GM21737 (cell line): ENCODE measurements around the gene ALS2.
A peak's percentile ranks its signal among the peaks of the same experiment; 100 is the strongest.
"Not testable (repeated sequence)": the region's sequence is repeated elsewhere in the genome, so short reads cannot be mapped to it uniquely, and the experiment has no call there.

ENCODE experiments used
- ATAC-seq: cut with Tn5 transposase; IDR thresholded peaks from one replicate; pipeline ENCODE4 v1.9.1; 2021; ENCODE audit warnings: mild to moderate bottlenecking, moderate library complexity; ENCODE audit not compliant: unreplicated experiment

ALS2 gene

DNA sequence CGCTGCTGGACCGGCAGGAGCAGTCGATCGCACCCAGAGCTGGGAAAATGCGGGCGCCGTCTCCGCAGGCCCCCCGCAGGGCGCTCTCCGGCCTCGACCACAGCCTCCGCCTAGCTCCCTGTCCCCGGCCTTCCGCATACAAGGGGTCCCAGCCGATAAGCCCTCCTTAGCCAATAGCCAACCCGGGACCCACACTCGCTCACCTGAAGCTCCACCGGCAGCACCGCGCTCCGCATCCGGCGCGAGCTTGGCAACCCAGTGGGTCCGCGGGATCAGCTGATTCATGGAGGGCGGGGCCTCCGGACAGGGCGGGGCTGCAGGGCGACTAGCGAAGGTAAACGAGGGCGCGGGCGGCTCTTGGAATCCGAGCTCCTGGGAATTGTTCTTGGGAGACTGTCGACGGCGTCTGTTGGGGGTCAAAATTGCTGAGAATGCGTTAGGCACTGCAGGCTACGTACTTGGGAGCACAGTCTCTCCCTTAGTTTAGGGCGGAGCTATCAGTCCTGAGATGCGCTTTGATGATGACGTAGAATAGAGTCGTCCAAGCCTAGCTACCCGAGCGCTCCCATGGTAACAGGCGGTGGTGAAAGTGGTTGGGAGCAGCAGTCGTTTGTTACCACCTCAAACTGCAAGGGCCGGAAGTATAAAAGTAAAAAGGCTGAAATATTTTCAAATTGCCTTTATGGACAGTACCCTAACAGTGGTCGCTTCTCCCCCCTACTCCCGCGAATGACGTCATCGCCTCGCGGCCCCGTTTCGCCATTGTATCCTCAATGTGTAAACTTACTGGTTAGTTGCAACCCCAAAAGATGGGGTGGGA, at the start of gene ALS2:
Gene ALS2 (minus strand): TSS at position 260 of the 820 bp plus-strand sequence. CDS start 12,048 bp downstream, outside the sequence.
- ATAC-seq, result peak; percentile 97

GRCh38 chr2:201828220-201828619, 47.5 kb upstream of the ALS2 start:
- ATAC-seq, result no peak

GRCh38 chr2:201827621-201828020, 46.9 kb upstream of the ALS2 start:
- ATAC-seq, result no peak

DNA sequence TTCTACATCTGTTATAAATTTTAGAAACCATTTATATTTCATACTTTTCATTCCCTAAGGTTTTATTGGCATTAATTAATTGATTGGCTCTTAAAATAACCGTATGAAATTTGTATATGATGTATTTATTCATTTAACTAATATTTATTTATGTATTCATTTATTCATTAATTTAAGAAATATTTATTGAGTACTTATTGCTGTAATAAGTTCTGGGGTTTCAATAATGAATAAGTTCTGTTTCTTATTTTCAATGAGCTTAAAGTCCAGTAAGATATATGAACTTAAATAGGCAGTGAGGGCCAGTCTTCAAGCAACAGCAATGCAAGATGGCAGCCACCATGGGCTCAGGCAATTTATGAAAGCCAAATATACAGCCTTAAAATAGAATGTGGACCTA, 43.5 kb upstream of the ALS2 start:
- ATAC-seq, result no peak

GRCh38 chr2:201821080-201821479, 40.3 kb upstream of the ALS2 start:
- no peak for ATAC-seq

DNA sequence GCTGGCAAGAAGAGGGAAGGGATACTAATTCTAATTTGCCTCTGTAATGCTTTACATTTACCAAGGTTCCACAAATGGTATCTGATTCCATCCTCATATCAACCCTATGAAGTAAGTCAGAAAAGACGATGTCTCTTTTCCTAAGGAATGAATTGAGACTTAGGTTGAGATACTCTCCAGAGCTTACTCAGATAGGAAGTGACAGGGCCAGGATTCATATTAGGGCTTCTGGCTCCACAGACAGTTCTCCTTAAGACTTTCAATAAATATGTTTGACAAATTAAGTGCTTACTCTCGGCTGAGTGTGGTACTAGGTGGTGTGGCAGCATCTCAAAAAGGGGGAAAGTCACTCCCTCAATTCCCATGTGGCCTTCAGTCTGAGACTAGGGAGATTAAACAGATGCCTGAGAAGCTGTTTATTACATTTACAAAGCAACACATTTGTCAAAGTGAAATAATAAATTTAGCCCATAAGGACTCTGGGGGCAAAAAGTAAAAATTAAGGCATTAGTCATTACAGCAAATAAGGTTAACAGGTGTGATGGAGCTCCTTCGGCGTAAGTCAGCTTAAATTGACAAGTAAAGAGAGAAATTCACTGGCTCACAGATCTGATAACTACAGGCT, 39.8 kb upstream of the ALS2 start:
- ATAC-seq, result no peak

DNA sequence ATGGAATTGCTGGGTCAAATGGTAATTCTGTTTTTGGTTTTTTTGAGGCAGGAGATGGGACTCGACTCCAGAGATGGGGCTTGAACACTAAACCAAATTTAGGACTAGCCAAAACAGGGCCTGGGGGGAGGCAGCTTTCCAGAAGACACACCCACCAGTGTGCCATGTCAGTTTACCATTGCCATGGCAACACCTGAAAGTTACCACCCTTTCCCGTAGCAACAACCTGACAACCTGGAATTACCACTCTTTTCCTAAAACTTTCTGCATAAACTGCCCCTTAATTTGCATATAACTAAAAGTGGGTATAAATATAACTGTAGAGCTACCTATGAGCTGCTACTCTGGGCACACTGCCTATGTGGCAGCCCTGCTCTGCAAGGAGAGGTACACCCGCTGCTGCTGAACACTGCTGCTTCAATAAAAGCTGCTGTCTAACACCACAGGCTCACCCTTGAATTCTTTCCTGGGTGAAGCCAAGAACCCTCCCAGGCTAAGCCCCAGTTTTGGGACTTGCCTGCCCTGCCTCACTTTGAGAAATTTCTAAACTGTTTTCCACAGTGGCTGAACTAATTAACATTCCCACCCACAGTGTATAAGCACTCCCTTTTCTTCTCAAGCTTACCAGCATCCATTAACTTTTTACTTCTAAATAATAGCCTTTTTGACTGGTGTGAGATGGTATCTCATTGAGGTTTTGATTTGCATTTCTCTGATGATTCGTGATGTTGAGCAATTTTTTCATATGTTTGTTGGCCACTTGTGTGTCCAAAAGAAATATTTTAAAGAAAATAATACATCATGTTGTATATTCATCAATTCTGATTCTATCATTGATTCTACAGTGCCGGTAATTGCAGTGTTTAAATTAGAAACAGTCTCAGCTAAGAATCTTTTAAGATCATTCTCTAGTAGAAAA, 36.2 kb upstream of the ALS2 start:
- no peak for ATAC-seq

- no peak for ATAC-seq
Measured at GRCh38 chr2:201813996-201814760, 33.4 kb upstream of the ALS2 start.

- ATAC-seq, result not testable (repeated sequence)
Measured at GRCh38 chr2:201810604-201811003, 29.9 kb upstream of the ALS2 start.

DNA sequence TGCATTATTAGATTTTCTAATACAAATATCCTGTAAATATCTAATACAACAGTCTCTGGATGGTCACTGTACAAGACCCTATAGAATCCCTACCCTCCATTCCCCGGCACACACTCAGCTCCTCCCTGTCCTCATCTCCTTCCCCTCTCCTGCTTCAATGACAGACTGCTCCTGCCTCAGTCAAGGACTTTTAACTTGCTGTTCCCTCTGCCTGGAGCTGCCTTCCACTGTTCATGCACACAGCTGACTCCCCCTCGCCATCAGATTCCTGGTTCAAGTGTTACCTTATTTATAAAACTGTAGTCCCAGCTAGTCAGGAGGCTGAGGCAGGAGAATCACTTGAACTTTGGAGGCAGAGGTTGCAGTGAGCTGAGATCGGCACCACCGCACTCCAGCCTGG, 28.9 kb upstream of the ALS2 start:
- no peak for ATAC-seq

GRCh38 chr2:201808027-201808426, 27.3 kb upstream of the ALS2 start:
- no peak for ATAC-seq

DNA sequence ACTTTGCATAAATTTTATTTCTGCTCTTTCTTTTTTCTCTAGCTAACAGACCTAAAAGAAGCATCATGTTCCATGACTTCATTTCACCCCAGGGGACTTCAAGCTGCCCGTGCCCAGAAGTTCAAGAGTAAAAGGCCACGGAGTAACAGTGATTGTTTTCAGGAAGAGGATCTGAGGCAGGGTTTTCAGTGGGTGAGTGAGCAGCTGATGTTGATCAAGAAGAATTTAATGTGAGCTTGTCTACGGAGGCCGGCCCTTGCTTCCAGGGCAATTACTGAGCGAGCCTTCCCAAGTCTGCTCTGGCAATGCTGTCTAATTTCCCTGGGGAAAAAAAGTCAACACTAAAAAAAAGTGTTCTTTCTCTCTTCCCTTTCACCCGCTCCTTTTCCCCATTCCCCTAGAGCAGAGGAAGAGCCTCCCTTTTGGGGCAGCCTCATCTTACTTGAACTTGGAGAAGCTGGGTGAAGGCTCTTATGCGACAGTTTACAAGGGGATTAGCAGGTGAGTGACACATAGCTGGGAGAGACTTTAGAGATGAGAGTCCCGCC, 26.8 kb upstream of the ALS2 start:
- ATAC-seq, result no peak

- no peak for ATAC-seq
Measured at GRCh38 chr2:201806442-201807170, 25.9 kb upstream of the ALS2 start, which contains the start of gene CDK15. TSS of gene CDK15 (plus strand) at chr2:201806537. CDS start at chr2:201806665, 128 bp downstream.

DNA sequence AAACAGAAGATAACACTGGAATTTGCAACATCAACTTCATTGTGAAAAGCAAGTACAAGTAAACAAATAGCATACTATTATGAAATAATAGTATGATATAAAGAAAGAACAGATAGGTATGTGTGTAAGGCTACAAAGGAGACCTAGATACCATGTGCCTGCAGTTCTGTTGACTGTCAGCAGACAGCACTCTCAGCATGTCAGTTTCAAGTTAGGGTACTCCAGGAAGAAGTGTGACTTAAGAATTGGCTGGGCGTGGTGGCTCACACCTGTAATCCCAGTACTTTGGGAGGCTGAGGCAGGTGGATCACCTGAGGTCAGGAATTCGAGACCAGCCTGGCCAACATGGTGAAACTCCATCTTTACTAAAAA, 18.2 kb upstream of the ALS2 start:
- ATAC-seq, result not testable (repeated sequence)

GRCh38 chr2:201798252-201798913, 17.6 kb upstream of the ALS2 start:
- ATAC-seq, result no peak

DNA sequence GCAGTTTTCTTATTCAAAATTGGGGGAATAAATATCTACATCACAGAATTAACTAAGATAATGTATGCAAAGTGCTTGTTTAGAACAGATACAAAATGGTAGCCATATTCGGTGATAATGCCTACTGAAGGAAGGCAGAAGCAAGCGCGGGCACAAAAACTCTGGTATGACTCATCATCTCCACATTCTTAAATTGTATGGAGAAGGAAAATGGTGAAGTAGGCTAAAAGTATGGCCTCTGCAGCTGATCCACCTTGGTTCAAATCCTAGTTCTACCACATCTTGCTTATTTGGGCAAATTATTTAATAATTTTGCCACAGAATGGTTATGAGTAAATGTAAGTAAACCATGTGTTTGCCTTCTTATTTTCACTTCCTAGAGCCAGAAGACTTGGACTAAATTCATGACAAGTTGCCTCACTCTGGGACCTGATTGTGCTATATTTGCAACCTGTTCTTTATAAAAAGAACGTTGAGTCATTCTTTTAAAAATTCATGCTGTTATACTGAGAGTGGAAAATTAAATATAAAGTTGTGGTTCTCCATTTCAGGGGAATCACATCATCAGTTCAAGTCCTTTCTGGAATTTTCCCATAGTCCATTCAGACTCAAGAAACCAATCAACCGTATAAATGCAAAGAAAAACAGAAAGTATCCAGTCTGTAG, 16.6 kb upstream of the ALS2 start:
- no peak for ATAC-seq

DNA sequence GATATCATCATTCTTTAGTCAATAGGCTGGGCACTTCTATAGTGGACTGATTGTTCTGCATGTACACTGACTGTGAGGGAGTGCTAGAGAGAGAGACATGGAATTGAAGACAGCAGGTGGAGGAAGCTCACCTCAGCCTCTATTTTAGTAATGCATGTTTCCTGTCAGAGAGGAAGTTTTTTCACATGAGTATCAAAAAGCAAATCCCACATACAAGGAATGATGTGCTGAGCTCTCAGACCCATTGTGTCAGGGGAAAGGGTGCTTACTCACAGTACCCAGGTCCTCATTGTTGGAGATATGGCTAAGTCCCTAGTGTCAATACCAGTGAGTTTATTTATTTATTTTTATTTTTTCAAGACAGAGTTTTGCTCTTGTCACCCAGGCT, 15.7 kb upstream of the ALS2 start:
- ATAC-seq, result no peak

GRCh38 chr2:201795607-201796477, 15.1 kb upstream of the ALS2 start:
- no peak for ATAC-seq
